H9 (cell line): ENCODE results near the gene SERPINH1. TPM values are rescaled to one million over a fixed set of nuclear protein-coding genes. Genes with fewer than 3 reads are reported as not detected.

Experiments used
- DNase-seq: peaks from one replicate; pipeline ENCODE4 v3.0.0-alpha.2; 2017
- H2AFZ ChIP-seq: one replicate; pipeline ENCODE4 v1.6.1; 2013; ENCODE audit warnings: mild to moderate bottlenecking, low read length, control low read depth, moderate library complexity
- H2AK5ac ChIP-seq: 2 replicates; pipeline ENCODE4 v1.6.1; 2013; ENCODE audit warnings: low read length, control low read depth, mixed read lengths; ENCODE audit not compliant: insufficient read length
- H2BK120ac ChIP-seq: one replicate; pipeline ENCODE4 v1.6.1; 2013; ENCODE audit warnings: low read depth, mild to moderate bottlenecking, low read length, control low read depth, inconsistent platforms; ENCODE audit not compliant: poor library complexity, severe bottlenecking
- H2BK12ac ChIP-seq: 2 replicates; pipeline ENCODE4 v1.6.1; 2013; ENCODE audit warnings: low read length, control low read depth, mixed read lengths, low read depth; ENCODE audit not compliant: insufficient read length
- H2BK15ac ChIP-seq: 2 replicates; pipeline ENCODE4 v1.6.1; 2013; ENCODE audit warnings: low read depth, low read length, control low read depth
- H2BK20ac ChIP-seq: one replicate; pipeline ENCODE4 v1.6.1; 2013; ENCODE audit warnings: low read depth, mild to moderate bottlenecking, low read length, control low read depth, inconsistent platforms; ENCODE audit not compliant: poor library complexity, severe bottlenecking
- H2BK5ac ChIP-seq: 2 replicates; pipeline ENCODE4 v1.6.1; 2013; ENCODE audit warnings: low read length, control low read depth, mixed read lengths; ENCODE audit not compliant: insufficient read length
- H3K14ac ChIP-seq: 2 replicates; pipeline ENCODE4 v1.6.1; 2013; ENCODE audit warnings: low read length, control low read depth; ENCODE audit not compliant: insufficient read depth
- H3K18ac ChIP-seq: 2 replicates; pipeline ENCODE4 v1.6.1; 2013; ENCODE audit warnings: low read depth, mild to moderate bottlenecking, mixed read lengths, low read length, control low read depth; ENCODE audit not compliant: insufficient read length
- H3K23ac ChIP-seq: 2 replicates; pipeline ENCODE4 v1.6.1; 2013; ENCODE audit warnings: low read length, control low read depth, mixed read lengths, low read depth; ENCODE audit not compliant: insufficient read length
- H3K23me2 ChIP-seq: 2 replicates; pipeline ENCODE4 v1.6.1; 2013; ENCODE audit warnings: low read depth, mild to moderate bottlenecking, mixed read lengths, low read length, control low read depth; ENCODE audit not compliant: insufficient read length, poor library complexity, severe bottlenecking
- H3K27ac ChIP-seq: 2 replicates; pipeline ENCODE4 v1.5.1; 2013; ENCODE audit warnings: low read length, control low read depth, mixed read lengths, low read depth; ENCODE audit not compliant: insufficient read length
- H3K27me3 ChIP-seq: 2 replicates; pipeline ENCODE4 v1.6.1; 2013; ENCODE audit warnings: low read length, control low read depth, inconsistent platforms; ENCODE audit not compliant: insufficient read depth
- H3K4ac ChIP-seq: 2 replicates; pipeline ENCODE4 v1.6.1; 2013; ENCODE audit warnings: low read depth, mild to moderate bottlenecking, control low read depth, inconsistent platforms, low read length, moderate library complexity
- H3K4me1 ChIP-seq: 2 replicates; pipeline ENCODE4 v1.6.1; 2013; ENCODE audit warnings: low read length, control low read depth, inconsistent platforms; ENCODE audit not compliant: insufficient read depth
- H3K4me2 ChIP-seq: 2 replicates; pipeline ENCODE4 v1.6.1; 2013; ENCODE audit warnings: low read length, control low read depth, mixed read lengths; ENCODE audit not compliant: insufficient read length, insufficient read depth
- H3K56ac ChIP-seq: 2 replicates; pipeline ENCODE4 v1.6.1; 2013; ENCODE audit warnings: low read depth, mild to moderate bottlenecking, mixed read lengths, low read length, control low read depth; ENCODE audit not compliant: insufficient read length
- H3K79me1 ChIP-seq: 2 replicates; pipeline ENCODE4 v1.6.1; 2013; ENCODE audit warnings: low read depth, mild to moderate bottlenecking, moderate library complexity, low read length, control low read depth, inconsistent platforms; ENCODE audit not compliant: insufficient read depth, poor library complexity, severe bottlenecking
- H3K79me2 ChIP-seq: 2 replicates; pipeline ENCODE4 v1.6.1; 2013; ENCODE audit warnings: low read length, control low read depth, inconsistent platforms; ENCODE audit not compliant: insufficient read depth
- H3K9ac ChIP-seq: 2 replicates; pipeline ENCODE4 v1.6.1; 2013; ENCODE audit warnings: low read length, control low read depth, mixed read lengths; ENCODE audit not compliant: insufficient read length; ENCODE audit errors: extremely low read depth
- H3K9me3 ChIP-seq: one replicate; pipeline ENCODE4 v1.6.1; 2013; ENCODE audit warnings: low read depth, low read length, inconsistent platforms; ENCODE audit not compliant: control insufficient read depth
- H3T11ph ChIP-seq: one replicate; pipeline ENCODE4 v1.6.1; 2013; ENCODE audit warnings: mild to moderate bottlenecking, low read length, control low read depth, inconsistent platforms
- H4K20me1 ChIP-seq: one replicate; pipeline ENCODE4 v1.6.1; 2013; ENCODE audit not compliant: control insufficient read depth, insufficient read length, insufficient read depth
- H4K5ac ChIP-seq: 2 replicates; pipeline ENCODE4 v1.6.1; 2013; ENCODE audit warnings: low read depth, mild to moderate bottlenecking, mixed read lengths, low read length, control low read depth; ENCODE audit not compliant: insufficient read length
- H4K8ac ChIP-seq: replicated peaks from 2 replicates; pipeline ENCODE4 v1.6.1; 2013; ENCODE audit warnings: low read length, control low read depth, mixed read lengths, low read depth; ENCODE audit not compliant: insufficient read length
- H4K91ac ChIP-seq: 2 replicates; pipeline ENCODE4 v1.6.1; 2013; ENCODE audit warnings: low read depth, mild to moderate bottlenecking, moderate library complexity, mixed read lengths, low read length, control low read depth; ENCODE audit not compliant: insufficient read length
- H3K27ac Mint-ChIP-seq, 3 experiments: 2 replicates in 2 of 3; 3 replicates in 1 of 3; pipeline ENCODE4 v1.8.0; 2020 to 2021; ENCODE audit warnings: mixed read lengths in 3 of 3, mild to moderate bottlenecking in 1 of 3, moderate library complexity in 1 of 3
- H3K27me3 Mint-ChIP-seq: 2 replicates; pipeline ENCODE4 v1.8.0; 2021; ENCODE audit warnings: low read depth, mild to moderate bottlenecking, moderate library complexity, mixed read lengths
- H3K36me3 Mint-ChIP-seq, 3 experiments: 2 replicates in 2 of 3; 3 replicates in 1 of 3; pipeline ENCODE4 v1.8.0; 2020 to 2021; ENCODE audit warnings: low read depth in 3 of 3, mixed read lengths in 3 of 3; ENCODE audit not compliant: insufficient read depth in 1 of 3
- H3K4me1 Mint-ChIP-seq, 2 experiments: 2 replicates each; pipeline ENCODE4 v1.8.0; 2020; ENCODE audit warnings: mixed read lengths in 2 of 2
- H3K4me3 Mint-ChIP-seq, 2 experiments: 2 replicates in 1 of 2; 3 replicates in 1 of 2; pipeline ENCODE4 v1.8.0; 2020 to 2021; ENCODE audit warnings: mild to moderate bottlenecking in 2 of 2, mixed read lengths in 2 of 2, moderate library complexity in 1 of 2
- H3K9me3 Mint-ChIP-seq, 2 experiments: 2 replicates in 1 of 2; 3 replicates in 1 of 2; pipeline ENCODE4 v1.8.0; 2020; ENCODE audit warnings: mild to moderate bottlenecking in 2 of 2, mixed read lengths in 2 of 2, moderate library complexity in 1 of 2
- WGBS: extraction: QIAGEN DNeasy Blood & Tissue Kit; methylation state at CpG from one replicate; pipeline ENCODE4 v1.1.7; 2013; ENCODE audit warnings: missing lambda C conversion rate, low lambda C conversion rate, mixed read lengths; ENCODE audit not compliant: insufficient read length; ENCODE audit errors: extremely low coverage; 5-methylcytosine and 5-hydroxymethylcytosine counted together
- total RNA-seq: library from RNA; stranded (reverse); gene quantifications from 2 replicates; pipeline ENCODE4 v1.2.1, GENCODE V29; 2021
- TF ChIP-seq, protein P1 (sequence below): fragments of 200-600 bp; sonication (generic); conservative IDR thresholded peaks from 3 replicates; pipeline ENCODE4 v1.8.0; 2021; ENCODE audit warnings: antibody characterized with exemption, mild to moderate bottlenecking

SERPINH1 gene
- total RNA-seq, 1 experiment from 2014 or later: 253 TPM

DNA sequence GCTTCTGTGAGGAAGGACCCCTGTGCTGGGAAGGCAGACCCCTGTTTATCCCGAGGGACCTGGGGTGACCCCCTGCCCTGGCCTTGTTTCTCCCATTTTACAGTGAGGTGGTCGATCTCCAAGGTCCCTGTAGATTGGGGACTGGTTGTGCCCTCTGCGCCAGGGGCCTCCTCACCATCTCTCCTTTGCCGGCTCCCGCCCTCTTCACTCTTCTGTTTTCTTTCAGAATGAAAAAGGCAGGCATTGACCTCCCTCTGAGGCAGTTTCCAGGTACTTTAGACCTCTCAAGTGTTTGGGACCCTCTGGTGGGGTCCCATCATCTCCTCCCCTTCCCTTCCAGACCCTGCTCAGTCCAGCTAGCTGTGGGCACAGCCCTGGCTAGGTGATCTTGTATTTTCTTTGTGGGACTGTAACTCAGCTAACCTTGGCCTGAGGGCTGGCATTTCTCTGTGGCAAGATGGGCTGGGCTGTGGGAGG is 1.5 kb downstream of the SERPINH1 start:
- WGBS: no CpG with 5 or more reads among the region's 5 CpGs
- H4K20me1 ChIP-seq: no peaks in the 10 kb centered on the region

More for the DNA sequence above, 1.5 kb downstream of the SERPINH1 start:
- Histone ChIP-seq H3K14ac (peak overlapping the region; percentile 37), H3K4ac (peak overlapping the region; percentile 96), H3K79me2 (peaks cover 32% of the 10 kb centered on the region; the same call in 1 of the 2 replicates), H3T11ph (no peak overlapping the region), H2BK5ac (no peak overlapping the region), H3K4me1 (peaks cover 14% of the 10 kb centered on the region), H4K8ac (no peak overlapping the region), H2BK120ac (peak overlapping the region; percentile 70), H4K5ac (no peak overlapping the region), H4K91ac (peak overlapping the region; percentile 25), H3K23ac (no peak overlapping the region), H3K18ac (peak overlapping the region; percentile 93), H2BK15ac (no peak overlapping the region), H3K9me3 (no peaks in the 10 kb centered on the region), H3K27ac (peak overlapping the region; percentile 72), H3K23me2 (peaks cover 19% of the 10 kb centered on the region), H2BK12ac (peak overlapping the region; percentile 70), H3K79me1 (peaks cover 3% of the 10 kb centered on the region), H3K9ac (peak overlapping the region; percentile 67), H3K27me3 (no peaks in the 10 kb centered on the region), H2AK5ac (no peak overlapping the region), H2BK20ac (no peak overlapping the region), H2AFZ (no peak overlapping the region), H3K4me2 (peak overlapping the region; percentile 85), H3K56ac (no peak overlapping the region)
- peak overlapping the region; percentile 96 for H3K4me3 Mint-ChIP-seq
- no peaks in the 10 kb centered on the region for H3K9me3 Mint-ChIP-seq
- H3K27me3 Mint-ChIP-seq: no peaks in the 10 kb centered on the region
- TF ChIP-seq, protein P1, sequence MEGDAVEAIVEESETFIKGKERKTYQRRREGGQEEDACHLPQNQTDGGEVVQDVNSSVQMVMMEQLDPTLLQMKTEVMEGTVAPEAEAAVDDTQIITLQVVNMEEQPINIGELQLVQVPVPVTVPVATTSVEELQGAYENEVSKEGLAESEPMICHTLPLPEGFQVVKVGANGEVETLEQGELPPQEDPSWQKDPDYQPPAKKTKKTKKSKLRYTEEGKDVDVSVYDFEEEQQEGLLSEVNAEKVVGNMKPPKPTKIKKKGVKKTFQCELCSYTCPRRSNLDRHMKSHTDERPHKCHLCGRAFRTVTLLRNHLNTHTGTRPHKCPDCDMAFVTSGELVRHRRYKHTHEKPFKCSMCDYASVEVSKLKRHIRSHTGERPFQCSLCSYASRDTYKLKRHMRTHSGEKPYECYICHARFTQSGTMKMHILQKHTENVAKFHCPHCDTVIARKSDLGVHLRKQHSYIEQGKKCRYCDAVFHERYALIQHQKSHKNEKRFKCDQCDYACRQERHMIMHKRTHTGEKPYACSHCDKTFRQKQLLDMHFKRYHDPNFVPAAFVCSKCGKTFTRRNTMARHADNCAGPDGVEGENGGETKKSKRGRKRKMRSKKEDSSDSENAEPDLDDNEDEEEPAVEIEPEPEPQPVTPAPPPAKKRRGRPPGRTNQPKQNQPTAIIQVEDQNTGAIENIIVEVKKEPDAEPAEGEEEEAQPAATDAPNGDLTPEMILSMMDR: no peak
- no peak for DNase-seq
- peak overlapping the region; percentile 99 to 100 (median 99) for H3K27ac Mint-ChIP-seq
- H3K4me1 Mint-ChIP-seq: peaks cover 39 to 60% of the 10 kb centered on the region in 2 experiments
- peaks cover 24 to 42% (median 33%) of the 10 kb centered on the region in 3 experiments for H3K36me3 Mint-ChIP-seq
